Calu3 (cell line): ENCODE data around the gene WFS1. TPM values are rescaled to one million over a fixed set of nuclear protein-coding genes. Genes with fewer than 3 reads are reported as not detected.

ENCODE experiments used
- BruUV-seq: library from RNA; stranded (reverse); fragments of 400-500 nt; replicated peaks from 2 replicates; lab custom pipeline; 2021; lab: Mats Ljungman, UMichigan
- CTCF ChIA-PET: fragments of 300-600 bp; sonication (Branson Sonifier 250); formaldehyde crosslinking; loops from one replicate; lab custom pipeline; 2022; ENCODE audit warnings: antibody characterized with exemption; lab: Charles Lee
- DNase-seq: peaks from one replicate; pipeline ENCODE4 v3.0.0; 2022
- H3K27ac Mint-ChIP-seq: one replicate; pipeline ENCODE4 v1.8.0; 2022; ENCODE audit warnings: mixed read lengths; ENCODE audit not compliant: unreplicated experiment
- H3K27me3 Mint-ChIP-seq: one replicate; pipeline ENCODE4 v1.8.0; 2022; ENCODE audit warnings: mixed read lengths; ENCODE audit not compliant: unreplicated experiment
- H3K36me3 Mint-ChIP-seq: one replicate; pipeline ENCODE4 v1.8.0; 2022; ENCODE audit warnings: mild to moderate bottlenecking, moderate library complexity, mixed read lengths; ENCODE audit not compliant: insufficient read depth, unreplicated experiment
- H3K4me1 Mint-ChIP-seq: one replicate; pipeline ENCODE4 v1.8.0; 2022; ENCODE audit warnings: mild to moderate bottlenecking, low read depth, mixed read lengths; ENCODE audit not compliant: unreplicated experiment
- H3K4me3 Mint-ChIP-seq: one replicate; pipeline ENCODE4 v1.8.0; 2022; ENCODE audit warnings: mild to moderate bottlenecking, low read depth, moderate library complexity, mixed read lengths; ENCODE audit not compliant: unreplicated experiment
- H3K9me3 Mint-ChIP-seq: one replicate; pipeline ENCODE4 v1.8.0; 2022; ENCODE audit warnings: low read depth, mixed read lengths; ENCODE audit not compliant: unreplicated experiment
- CTCF ChIP-seq: fragments of 200-600 bp; IDR thresholded peaks from one replicate; pipeline ENCODE4 v1.8.0; 2022; ENCODE audit warnings: antibody characterized with exemption; ENCODE audit not compliant: unreplicated experiment
- intact Hi-C: fragments of 100-400 bp; cut with micrococcal nuclease; formaldehyde crosslinking; loops from one replicate; pipeline ENCODE4 v1.10.0; 2022; ENCODE audit not compliant: unreplicated experiment
- total RNA-seq: library from RNA; stranded (reverse); gene quantifications from 2 replicates; pipeline ENCODE4 v1.2.3, GENCODE V29; 2022

Gene WFS1
- total RNA-seq, 1 experiment from 2014 or later, result 23.4 TPM

GRCh38 chr4:6325788-6326290, 56.2 kb downstream of the WFS1 start:
- Mint-ChIP-seq H3K27me3 (no peaks in the 10 kb centered on the region), H3K27ac (no peak overlapping the region), H3K4me3 (no peak overlapping the region), H3K4me1 (no peaks in the 10 kb centered on the region), H3K36me3 (no peaks in the 10 kb centered on the region), H3K9me3 (no peaks in the 10 kb centered on the region)
- no peak for TF ChIP-seq CTCF
- DNase-seq, result no peak
- CTCF ChIA-PET, result interaction anchor here (0.7 to 2.2 kb wide), 2 partner anchors 53 to 75 kb away, joined by 3 to 26 read pairs; no protein-coding TSS in a partner anchor
- intact Hi-C loops, result no loop called here
- no TSS peak for BruUV-seq

- CTCF ChIA-PET, result interaction anchor here (0.6 to 2.2 kb wide), 4 partner anchors 62 to 187 kb away, joined by 3 to 26 read pairs (median 8); no protein-coding TSS in a partner anchor
- Mint-ChIP-seq H3K27me3 (no peaks in the 10 kb centered on the region), H3K4me3 (no peak overlapping the region), H3K9me3 (no peaks in the 10 kb centered on the region), H3K36me3 (no peaks in the 10 kb centered on the region), H3K4me1 (no peaks in the 10 kb centered on the region), H3K27ac (no peak overlapping the region)
- no TSS peak for BruUV-seq
- no peak for DNase-seq
- intact Hi-C loops, result loop anchor here (1.0 kb wide), 1 partner anchor 76 kb away; no protein-coding TSS in a partner anchor
- no peak for TF ChIP-seq CTCF
These were observed 56.8 kb downstream of the WFS1 start for GRCh38 chr4:6326312-6327060.

GRCh38 chr4:6327220-6327917, 57.7 kb downstream of the WFS1 start:
- H3K27me3 Mint-ChIP-seq, result no peaks in the 10 kb centered on the region
- DNase-seq, result peak; percentile 84
- no peaks in the 10 kb centered on the region for H3K4me1 Mint-ChIP-seq
- CTCF ChIA-PET, result interaction anchor here (0.5 to 2.2 kb wide), 6 partner anchors 63 to 796 kb away, joined by 3 to 26 read pairs (median 6); no protein-coding TSS in a partner anchor
- intact Hi-C loops, result loop anchor here (1.0 kb wide), 1 partner anchor 77 kb away; no protein-coding TSS in a partner anchor
- peak; percentile 64 for TF ChIP-seq CTCF
- H3K4me3 Mint-ChIP-seq, result no peak overlapping the region
- H3K27ac Mint-ChIP-seq, result no peak overlapping the region
- no peaks in the 10 kb centered on the region for H3K36me3 Mint-ChIP-seq
- BruUV-seq, result no TSS peak
- no peaks in the 10 kb centered on the region for H3K9me3 Mint-ChIP-seq

GRCh38 chr4:6328526-6328925, 58.9 kb downstream of the WFS1 start:
- no peaks in the 10 kb centered on the region for H3K9me3 Mint-ChIP-seq
- no peak overlapping the region for H3K4me3 Mint-ChIP-seq
- no peaks in the 10 kb centered on the region for H3K27me3 Mint-ChIP-seq
- H3K4me1 Mint-ChIP-seq, result no peaks in the 10 kb centered on the region
- intact Hi-C loops, result no loop called here
- no peak overlapping the region for H3K27ac Mint-ChIP-seq
- H3K36me3 Mint-ChIP-seq, result no peaks in the 10 kb centered on the region
- TF ChIP-seq CTCF, result no peak
- no TSS peak for BruUV-seq
- CTCF ChIA-PET, result interaction anchor here (1.4 kb wide), 1 partner anchor 330 kb away, joined by 5 read pairs; no protein-coding TSS in a partner anchor
- no peak for DNase-seq
